Transverse colon (tissue), 4 donors: Measurements from ENCODE around the gene TUBB3. TPM values are rescaled to one million over a fixed set of nuclear protein-coding genes. Genes with fewer than 3 reads are reported as not detected.
A peak's percentile ranks its signal among the peaks of the same experiment; 100 is the strongest.
"Not testable (repeated sequence)": the region's sequence is repeated elsewhere in the genome, so short reads cannot be mapped to it uniquely, and the experiment has no call there.

Experiments used
- DNase-seq: peaks from one replicate; pipeline ENCODE4 v3.0.0-alpha.2; 2019
- H3K27ac ChIP-seq, 4 donors: fragments of 200-600 bp; sonication (generic); 2 replicates each; pipeline ENCODE4 v1.5.1; 2016 to 2018; ENCODE audit warnings: inconsistent platforms in 4 of 4
- H3K27me3 ChIP-seq: fragments of 200-600 bp; sonication (generic); 2 replicates; pipeline ENCODE4 v1.5.1; 2017; ENCODE audit warnings: inconsistent platforms
- H3K36me3 ChIP-seq, 4 donors: fragments of 200-600 bp; sonication (generic); 2 replicates each; pipeline ENCODE4 v1.5.1; 2017 to 2019; ENCODE audit warnings: inconsistent platforms in 4 of 4
- H3K4me1 ChIP-seq, 4 donors: fragments of 200-600 bp; sonication (generic); 2 replicates each; pipeline ENCODE4 v1.5.1; 2017 to 2020; ENCODE audit warnings: inconsistent platforms in 4 of 4
- H3K4me3 ChIP-seq, 4 donors: fragments of 200-600 bp; sonication (generic); 1 replicate in 1 of 4; 2 replicates in 3 of 4; pipeline versions ENCODE4 v1.5.1 to v1.6.1; 2017 to 2019; ENCODE audit warnings: inconsistent platforms in 4 of 4
- H3K9me3 ChIP-seq, 2 donors: fragments of 200-600 bp; sonication (generic); 2 replicates each; pipeline ENCODE4 v1.5.1; 2017 to 2019; ENCODE audit warnings: inconsistent platforms in 2 of 2
- CTCF ChIP-seq, 5 experiments: fragments of 200-600 bp in 3 of 5; fragments of 450-650 bp in 2 of 5; sonication (generic) in 3 of 5; IDR thresholded peaks; 1 replicate in 2 of 5; 2 replicates in 3 of 5; pipeline ENCODE4 v1.5.1; 2016 to 2017; ENCODE audit warnings: antibody characterized with exemption in 5 of 5, inconsistent platforms in 3 of 5, mild to moderate bottlenecking in 2 of 5, moderate library complexity in 1 of 5
- EP300 ChIP-seq: sonication (generic); formaldehyde crosslinking; IDR thresholded peaks from one replicate; pipeline ENCODE4 v1.6.1; 2017; ENCODE audit warnings: antibody characterized with exemption, low read depth
- POLR2A ChIP-seq: fragments of 450-650 bp; IDR thresholded peaks from one replicate; pipeline ENCODE4 v1.6.1; 2016; ENCODE audit warnings: antibody characterized with exemption, mild to moderate bottlenecking, moderate library complexity
- POLR2AphosphoS5 ChIP-seq, 3 donors: sonication (generic); formaldehyde crosslinking; IDR thresholded peaks; one replicate each; pipeline ENCODE4 v1.6.1; 2016; ENCODE audit warnings: antibody characterized with exemption in 3 of 3
- WGBS, 2 donors: methylation state at CpG; one replicate each; pipeline ENCODE4 v1.1.5; 2018; ENCODE audit warnings: low coverage in 1 of 2; 5-methylcytosine and 5-hydroxymethylcytosine counted together
- in situ Hi-C, 4 donors: fragments of 200-750 bp; cut with MboI; loops; one replicate each; pipeline versions ENCODE4 v1.15.0 to v1.15.1; 2017; ENCODE audit warnings: low sequenced_read_pairs in 3 of 4, low pct_ligation_motif_present in 1 of 4, low pct_unique_long_range_greater_than_20kb in 1 of 4
- intact Hi-C: fragments of 100-400 bp; cut with DNase I; formaldehyde crosslinking; loops from one replicate; pipeline ENCODE4 v1.15.1; 2023; ENCODE audit warnings: low total_unique reads
- total RNA-seq, 4 donors: library from RNA; depleted of rRNA; stranded (reverse); fragments of >200 nt; gene quantifications; one replicate each; pipeline ENCODE4 v1.1.0, GENCODE V29; 2016

The TUBB3 gene
- total RNA-seq = 10 to 100 TPM in 1 of 4 donors, 1 to 10 TPM in 3; 2.4 to 12.7 (median 4.6) TPM

GRCh38 chr16:89922884-89923639, at the start of gene TUBB3:
TUBB3 (plus strand) TSS chr16:89923342; CDS start chr16:89923402, 60 bp downstream.
- peak within 1 kb of the TSS; percentile 34 to 58 (median 56) for H3K4me3 ChIP-seq
- peak within 1 kb of the TSS; percentile 80 to 86 (median 80) for H3K27ac ChIP-seq
- peaks cover 19 to 70% (median 56%) of the 10 kb centered on the region in 4 donors for H3K4me1 ChIP-seq
- TF ChIP-seq CTCF (IDR thresholded peaks at IDR 0.05) = no peak
- peak in 2 of 3 donors; percentile 44 to 45 for TF ChIP-seq POLR2AphosphoS5 (IDR thresholded peaks at IDR 0.05)
- intact Hi-C loops = no loop called here
- DNase-seq = peak; percentile 58
- in situ Hi-C loops = no loop called here
- no peaks in the 10 kb centered on the region for H3K9me3 ChIP-seq
- H3K36me3 ChIP-seq = no peaks in the 10 kb centered on the region
- 0% methylated on average over 54 of the region's 88 CpGs; no CpG with 5 or more reads in 1 of the 2 donors for WGBS, 2 donors
- H3K27me3 ChIP-seq = peaks cover 95% of the 10 kb centered on the region

DNA sequence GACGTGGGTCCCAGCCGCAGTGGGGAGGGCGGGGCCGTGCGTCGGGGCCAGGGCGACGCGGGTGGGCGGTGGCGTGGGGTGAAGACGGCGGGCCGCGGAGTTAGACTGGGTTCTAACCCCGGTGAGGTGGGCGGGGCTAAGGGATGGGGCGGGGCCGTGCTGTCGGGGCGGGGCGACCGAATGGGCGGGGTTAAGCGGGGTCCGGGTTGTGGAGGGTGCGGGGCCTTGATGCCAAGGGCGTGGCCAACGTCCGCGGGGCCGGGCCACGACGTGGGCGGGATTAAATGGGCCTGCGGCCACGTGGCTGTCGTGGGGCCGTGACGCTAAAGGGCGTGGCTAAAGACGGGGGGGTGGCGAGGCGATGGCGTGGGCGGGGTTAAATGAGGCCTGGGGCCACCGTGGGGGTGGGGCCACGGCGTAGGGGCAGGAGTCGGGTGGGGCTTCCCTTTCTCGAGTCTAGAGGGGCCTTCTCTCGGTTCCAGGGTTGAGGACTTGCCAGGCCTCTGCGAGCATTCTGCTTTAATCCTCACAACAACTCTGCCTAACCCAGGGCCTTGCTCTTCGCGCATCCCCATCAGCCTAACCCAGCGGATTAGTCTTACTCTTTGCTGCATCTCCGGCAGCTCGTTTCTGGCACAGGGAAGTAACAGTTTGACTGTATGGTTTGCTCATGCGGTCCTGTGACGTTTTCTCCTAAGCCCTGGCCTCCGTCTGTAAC, 49.0 kb upstream of the TUBB3 start:
- H3K9me3 ChIP-seq = no peaks in the 10 kb centered on the region
- H3K27ac ChIP-seq = peak overlapping the region; percentile 97 to 100 (median 99)
- peak; percentile 97 for DNase-seq
- TF ChIP-seq POLR2AphosphoS5 (IDR thresholded peaks at IDR 0.05) = peak in 1 of 3 donors; percentile 7
- TF ChIP-seq POLR2A = no peak
- intact Hi-C loops = loop anchor here (5.0 kb wide), 1 partner anchor 172 kb away; the partner anchor contains the start of gene SPATA2L
- H3K36me3 ChIP-seq = peaks cover 0 to 11% (median 2%) of the 10 kb centered on the region in 4 donors
- peaks cover 10 to 27% (median 23%) of the 10 kb centered on the region in 4 donors for H3K4me1 ChIP-seq
- in situ Hi-C loops = no loop called here
- peak overlapping the region; percentile 69 to 100 (median 74) for H3K4me3 ChIP-seq
- H3K27me3 ChIP-seq = no peaks in the 10 kb centered on the region
- 3 to 8% methylated on average over 6 to 55 of the region's 61 CpGs for WGBS, 2 donors

DNA sequence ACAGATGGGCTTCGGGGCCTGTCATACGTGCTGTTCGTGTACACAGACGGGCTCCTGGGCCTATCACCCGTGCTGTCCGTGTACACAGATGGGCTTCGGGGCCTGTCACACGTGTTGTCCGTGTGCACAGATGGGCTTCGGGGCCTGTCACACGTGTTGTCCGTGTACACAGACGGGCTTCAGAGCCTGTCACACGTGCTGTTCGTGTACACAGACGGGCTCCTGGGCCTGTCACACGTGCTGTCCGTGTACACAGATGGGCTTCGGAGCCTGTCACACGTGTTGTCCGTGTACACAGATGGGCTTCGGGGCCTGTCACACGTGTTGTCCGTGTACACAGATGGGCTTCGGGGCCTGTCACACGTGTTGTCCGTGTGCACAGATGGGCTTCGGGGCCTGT, 44.0 kb upstream of the TUBB3 start:
- WGBS, 2 donors = 94% methylated on average over 26 of the region's 28 CpGs; no CpG with 5 or more reads in 1 of the 2 donors
- H3K27me3 ChIP-seq, intact Hi-C loops, in situ Hi-C loops, H3K27ac ChIP-seq, H3K4me3 ChIP-seq, H3K9me3 ChIP-seq, DNase-seq: not testable (repeated sequence)
- H3K36me3 ChIP-seq = peaks cover 0 to 33% (median 14%) of the 10 kb centered on the region in 4 donors
- H3K4me1 ChIP-seq = peaks cover 3 to 17% (median 14%) of the 10 kb centered on the region in 4 donors

GRCh38 chr16:89880477-89881367, 42.4 kb upstream of the TUBB3 start:
- Histone ChIP-seq H3K4me1 (peaks cover 0 to 7% (median 5%) of the 10 kb centered on the region in 4 donors), H3K36me3 (peaks cover 0 to 41% (median 19%) of the 10 kb centered on the region in 4 donors), H3K27ac (no peak overlapping the region), H3K9me3 (no peaks in the 10 kb centered on the region), H3K27me3 (no peaks in the 10 kb centered on the region), H3K4me3 (no peak overlapping the region)
- 85 to 88% methylated on average over 9 to 18 of the region's 18 CpGs for WGBS, 2 donors
- no peak for DNase-seq
- in situ Hi-C loops = no loop called here
- TF ChIP-seq POLR2AphosphoS5 (IDR thresholded peaks at IDR 0.05) (no peak), CTCF (IDR thresholded peaks at IDR 0.05) (no peak), EP300 (no peak), POLR2A (no peak)
- intact Hi-C loops = no loop called here
